Hepatocyte (in vitro differentiated cells): Measurements from ENCODE around the gene ACY1.

ENCODE experiments used
- CTCF ChIP-seq: fragments of 200-600 bp; sonication (generic); IDR thresholded peaks from 2 replicates; pipeline ENCODE4 v1.5.1; 2016; ENCODE audit warnings: antibody characterized with exemption, mild to moderate bottlenecking; ENCODE audit not compliant: poor library complexity
- EZH2 ChIP-seq: fragments of 200-600 bp; sonication (generic); IDR thresholded peaks from 2 replicates; pipeline ENCODE4 v1.6.1; 2016; ENCODE audit warnings: antibody characterized with exemption, mild to moderate bottlenecking, borderline replicate concordance
- EZH2phosphoT487 ChIP-seq: fragments of 200-600 bp; sonication (generic); IDR thresholded peaks from one replicate; pipeline ENCODE4 v1.6.1; 2018; ENCODE audit warnings: antibody characterized with exemption, mild to moderate bottlenecking, low read depth, moderate library complexity; ENCODE audit not compliant: unreplicated experiment, severe bottlenecking

GRCh38 chr3:52004163-52004787 lies 20.9 kb downstream of the ACY1 start:
- peak; percentile 73 for TF ChIP-seq CTCF
- no peak for TF ChIP-seq EZH2
- TF ChIP-seq EZH2phosphoT487 = no peak
